Hematopoietic multipotent progenitor cell (in vitro differentiated cells): ENCODE measurements around the gene NF1. TPM values are rescaled to one million over a fixed set of nuclear protein-coding genes. Genes with fewer than 3 reads are reported as not detected.
"Not testable (repeated sequence)": the region's sequence is repeated elsewhere in the genome, so short reads cannot be mapped to it uniquely, and the experiment has no call there.

Experiments used
- DNase-seq, 3 donors: peaks; one replicate each; pipeline ENCODE4 v3.0.0-alpha.2; 2011 to 2015; ENCODE audit warnings: low read depth in 2 of 3, low spot score in 2 of 3
- total RNA-seq: library from RNA; depleted of rRNA; stranded (reverse); fragments of >200 nt; gene quantifications from one replicate; pipeline ENCODE4 v1.2.3, GENCODE V29; 2012

The NF1 gene
- total RNA-seq, 1 donor = 28.5 TPM

- DNase-seq = peak; percentile 58 to 94 (median 87)
Measured at GRCh38 chr17:31321481-31321880, 226.7 kb downstream of the NF1 start, which contains the start of gene EVI2A. Gene EVI2A, minus strand, starts transcription at chr17:31321622. Its CDS starts 2,609 bp downstream, at chr17:31319013.

GRCh38 chr17:31321966-31322365, 227.2 kb downstream of the NF1 start:
- DNase-seq = no peak

GRCh38 chr17:31323551-31323950, 228.8 kb downstream of the NF1 start:
- no peak for DNase-seq

GRCh38 chr17:31327534-31328159, 232.9 kb downstream of the NF1 start:
- DNase-seq = no peak

GRCh38 chr17:31328160-31328535, 233.4 kb downstream of the NF1 start:
- DNase-seq = no peak

- no peak for DNase-seq
Measured at GRCh38 chr17:31329221-31329620, 234.4 kb downstream of the NF1 start.

- no peak for DNase-seq
Measured at GRCh38 chr17:31339906-31340661, 245.3 kb downstream of the NF1 start.

GRCh38 chr17:31345191-31345747, 250.5 kb downstream of the NF1 start:
- not testable (repeated sequence) for DNase-seq

GRCh38 chr17:31349454-31349853, 254.7 kb downstream of the NF1 start:
- DNase-seq = no peak

- DNase-seq = no peak
Measured at GRCh38 chr17:31355935-31356334, 261.2 kb downstream of the NF1 start.

- DNase-seq = no peak
Measured at GRCh38 chr17:31357091-31357490, 262.3 kb downstream of the NF1 start.

- no peak for DNase-seq
Measured at GRCh38 chr17:31357839-31358394, 263.1 kb downstream of the NF1 start.

- no peak for DNase-seq
Measured at GRCh38 chr17:31364012-31364411, 269.2 kb downstream of the NF1 start.

GRCh38 chr17:31366088-31366487, 271.3 kb downstream of the NF1 start:
- no peak for DNase-seq

GRCh38 chr17:31369266-31369665, 274.5 kb downstream of the NF1 start:
- no peak for DNase-seq

- DNase-seq = no peak
Measured at GRCh38 chr17:31371511-31372097, 276.8 kb downstream of the NF1 start.

- peak; percentile 24 to 81 (median 51) for DNase-seq
Measured at GRCh38 chr17:31373150-31374093, 278.6 kb downstream of the NF1 start.

- DNase-seq = no peak
Measured at GRCh38 chr17:31374094-31374447, 279.3 kb downstream of the NF1 start.

- DNase-seq = no peak
Measured at GRCh38 chr17:31374503-31374902, 279.7 kb downstream of the NF1 start.

GRCh38 chr17:31378638-31379037, 283.9 kb downstream of the NF1 start:
- DNase-seq = no peak
